HL-60 (cell line): Measurements from ENCODE around the gene DHX16.

Experiments
- DNase-seq, 2 experiments: peaks; one replicate each; pipeline ENCODE4 v3.0.0-alpha.2; 2010 to 2020; ENCODE audit warnings: low read depth in 1 of 2, low spot score in 1 of 2
- H3K27ac ChIP-seq: fragments of 250-450 bp; sonication (Bioruptor Pico); replicated peaks from 2 replicates; pipeline ENCODE4 v1.5.1; 2020; ENCODE audit warnings: mild to moderate bottlenecking, moderate library complexity
- H3K27me3 ChIP-seq: fragments of 250-450 bp; sonication (Bioruptor Pico); 2 replicates; pipeline ENCODE4 v1.5.1; 2021; ENCODE audit warnings: mild to moderate bottlenecking, moderate library complexity; ENCODE audit not compliant: insufficient read depth, poor library complexity, severe bottlenecking
- H3K4me3 ChIP-seq: replicated peaks from 2 replicates; pipeline ENCODE4 v1.5.1; 2011; ENCODE audit warnings: mild to moderate bottlenecking, control low read depth, low read length; ENCODE audit not compliant: insufficient read depth
- GABPA ChIP-seq: IDR thresholded peaks from 2 replicates; pipeline ENCODE4 v1.6.1; 2012; ENCODE audit warnings: low read depth
- POLR2AphosphoS5 ChIP-seq: IDR thresholded peaks from 2 replicates; pipeline ENCODE4 v1.6.1; 2012; ENCODE audit warnings: low read depth
- SPI1 ChIP-seq: IDR thresholded peaks from 2 replicates; pipeline ENCODE4 v1.6.1; 2012; ENCODE audit warnings: low read depth, mild to moderate bottlenecking, borderline replicate concordance
- TF ChIP-seq, protein P1 (sequence below): IDR thresholded peaks from 2 replicates; pipeline ENCODE4 v1.6.1; 2012; ENCODE audit warnings: low read depth; ENCODE audit not compliant: insufficient replicate concordance
- TF ChIP-seq, protein P2 (sequence below): IDR thresholded peaks from one replicate; pipeline ENCODE4 v1.5.1; 2011; ENCODE audit warnings: low read length, control low read depth, inconsistent platforms; ENCODE audit not compliant: insufficient read depth

DHX16 gene

DNA sequence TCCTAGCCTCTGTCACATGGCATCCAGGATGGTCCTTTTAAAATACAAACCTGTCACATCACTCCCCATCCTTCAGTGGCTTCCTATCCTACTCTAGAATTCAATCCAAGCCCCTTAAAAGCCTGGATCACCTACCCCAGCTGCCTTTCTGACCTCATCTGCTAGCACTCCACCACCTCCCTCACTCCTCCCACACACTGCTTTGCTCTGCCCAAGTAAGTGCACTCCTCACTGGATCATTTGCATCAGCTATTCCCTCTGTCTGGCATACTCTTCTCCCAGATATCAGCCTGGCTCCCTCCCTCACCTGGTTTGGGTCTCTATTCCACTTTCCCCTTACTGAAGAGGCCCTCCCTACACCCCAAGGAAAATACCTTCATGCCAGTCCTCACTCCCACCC is 15.4 kb downstream of the DHX16 start:
- no peak overlapping the region for H3K27ac ChIP-seq
- H3K4me3 ChIP-seq: no peak overlapping the region

DNA sequence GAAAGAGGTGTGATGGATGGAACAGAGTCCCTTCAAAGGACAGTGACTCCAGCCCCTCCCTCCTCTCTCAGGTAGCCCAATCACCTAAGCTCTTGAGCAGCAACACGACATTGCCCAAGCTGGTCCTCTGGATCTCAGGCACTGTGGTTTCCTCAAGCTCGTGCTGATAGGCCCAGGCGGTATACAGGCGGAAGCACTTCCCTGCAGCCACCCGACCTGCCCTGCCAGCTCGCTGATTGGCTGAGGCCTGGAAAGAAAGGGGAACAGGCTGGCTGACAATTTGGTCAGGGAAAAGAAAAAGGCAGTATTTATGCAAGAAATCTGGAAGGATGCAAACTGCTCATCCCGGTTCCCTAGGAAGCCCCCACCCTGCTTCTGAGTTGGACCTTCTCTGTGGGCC is 16.3 kb downstream of the DHX16 start:
- Histone ChIP-seq H3K27me3 (no peaks in the 10 kb centered on the region), H3K27ac (no peak overlapping the region), H3K4me3 (no peak overlapping the region)
- TF ChIP-seq, protein P1, sequence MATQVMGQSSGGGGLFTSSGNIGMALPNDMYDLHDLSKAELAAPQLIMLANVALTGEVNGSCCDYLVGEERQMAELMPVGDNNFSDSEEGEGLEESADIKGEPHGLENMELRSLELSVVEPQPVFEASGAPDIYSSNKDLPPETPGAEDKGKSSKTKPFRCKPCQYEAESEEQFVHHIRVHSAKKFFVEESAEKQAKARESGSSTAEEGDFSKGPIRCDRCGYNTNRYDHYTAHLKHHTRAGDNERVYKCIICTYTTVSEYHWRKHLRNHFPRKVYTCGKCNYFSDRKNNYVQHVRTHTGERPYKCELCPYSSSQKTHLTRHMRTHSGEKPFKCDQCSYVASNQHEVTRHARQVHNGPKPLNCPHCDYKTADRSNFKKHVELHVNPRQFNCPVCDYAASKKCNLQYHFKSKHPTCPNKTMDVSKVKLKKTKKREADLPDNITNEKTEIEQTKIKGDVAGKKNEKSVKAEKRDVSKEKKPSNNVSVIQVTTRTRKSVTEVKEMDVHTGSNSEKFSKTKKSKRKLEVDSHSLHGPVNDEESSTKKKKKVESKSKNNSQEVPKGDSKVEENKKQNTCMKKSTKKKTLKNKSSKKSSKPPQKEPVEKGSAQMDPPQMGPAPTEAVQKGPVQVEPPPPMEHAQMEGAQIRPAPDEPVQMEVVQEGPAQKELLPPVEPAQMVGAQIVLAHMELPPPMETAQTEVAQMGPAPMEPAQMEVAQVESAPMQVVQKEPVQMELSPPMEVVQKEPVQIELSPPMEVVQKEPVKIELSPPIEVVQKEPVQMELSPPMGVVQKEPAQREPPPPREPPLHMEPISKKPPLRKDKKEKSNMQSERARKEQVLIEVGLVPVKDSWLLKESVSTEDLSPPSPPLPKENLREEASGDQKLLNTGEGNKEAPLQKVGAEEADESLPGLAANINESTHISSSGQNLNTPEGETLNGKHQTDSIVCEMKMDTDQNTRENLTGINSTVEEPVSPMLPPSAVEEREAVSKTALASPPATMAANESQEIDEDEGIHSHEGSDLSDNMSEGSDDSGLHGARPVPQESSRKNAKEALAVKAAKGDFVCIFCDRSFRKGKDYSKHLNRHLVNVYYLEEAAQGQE: no peak
- no peak for TF ChIP-seq POLR2AphosphoS5
- peak; percentile 9; the same call in 1 of the 2 replicates for TF ChIP-seq GABPA
- TF ChIP-seq, protein P2, sequence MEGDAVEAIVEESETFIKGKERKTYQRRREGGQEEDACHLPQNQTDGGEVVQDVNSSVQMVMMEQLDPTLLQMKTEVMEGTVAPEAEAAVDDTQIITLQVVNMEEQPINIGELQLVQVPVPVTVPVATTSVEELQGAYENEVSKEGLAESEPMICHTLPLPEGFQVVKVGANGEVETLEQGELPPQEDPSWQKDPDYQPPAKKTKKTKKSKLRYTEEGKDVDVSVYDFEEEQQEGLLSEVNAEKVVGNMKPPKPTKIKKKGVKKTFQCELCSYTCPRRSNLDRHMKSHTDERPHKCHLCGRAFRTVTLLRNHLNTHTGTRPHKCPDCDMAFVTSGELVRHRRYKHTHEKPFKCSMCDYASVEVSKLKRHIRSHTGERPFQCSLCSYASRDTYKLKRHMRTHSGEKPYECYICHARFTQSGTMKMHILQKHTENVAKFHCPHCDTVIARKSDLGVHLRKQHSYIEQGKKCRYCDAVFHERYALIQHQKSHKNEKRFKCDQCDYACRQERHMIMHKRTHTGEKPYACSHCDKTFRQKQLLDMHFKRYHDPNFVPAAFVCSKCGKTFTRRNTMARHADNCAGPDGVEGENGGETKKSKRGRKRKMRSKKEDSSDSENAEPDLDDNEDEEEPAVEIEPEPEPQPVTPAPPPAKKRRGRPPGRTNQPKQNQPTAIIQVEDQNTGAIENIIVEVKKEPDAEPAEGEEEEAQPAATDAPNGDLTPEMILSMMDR: no peak
- TF ChIP-seq SPI1: peak; percentile 94
- DNase-seq: peak; percentile 71 to 95

More for the DNA sequence above, 15.4 kb downstream of the DHX16 start:
- H3K27me3 ChIP-seq: no peaks in the 10 kb centered on the region
- no peak for DNase-seq
- TF ChIP-seq, protein P1: no peak
- TF ChIP-seq GABPA (no peak), SPI1 (no peak), POLR2AphosphoS5 (no peak)
- TF ChIP-seq, protein P2: no peak

DNA sequence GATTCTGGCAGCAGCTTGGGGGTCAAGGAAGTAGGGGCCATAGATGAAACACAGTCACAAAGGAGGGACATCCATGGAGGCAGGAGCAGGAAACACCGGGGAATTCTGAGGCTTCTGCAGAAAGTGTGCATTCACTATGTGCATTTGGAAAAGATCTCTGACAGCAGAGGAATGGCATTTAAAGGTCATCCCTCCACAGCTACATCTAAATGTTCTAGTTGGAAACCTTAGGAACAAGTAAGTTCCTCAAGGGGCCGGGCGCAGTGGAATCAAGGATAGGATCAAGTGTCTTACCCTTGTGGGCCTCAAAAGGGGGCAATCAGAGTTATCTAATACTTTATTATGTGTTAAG is 17.1 kb downstream of the DHX16 start:
- Histone ChIP-seq H3K4me3 (no peak overlapping the region), H3K27ac (no peak overlapping the region), H3K27me3 (no peaks in the 10 kb centered on the region)
- no peak for DNase-seq
- TF ChIP-seq POLR2AphosphoS5 (no peak), SPI1 (no peak), GABPA (no peak)
- TF ChIP-seq, protein P1: no peak
- TF ChIP-seq, protein P2: no peak
